ENCODE data around the gene VEPH1.
A peak's percentile ranks its signal among the peaks of the same experiment; 100 is the strongest.

The VEPH1 gene

DNA sequence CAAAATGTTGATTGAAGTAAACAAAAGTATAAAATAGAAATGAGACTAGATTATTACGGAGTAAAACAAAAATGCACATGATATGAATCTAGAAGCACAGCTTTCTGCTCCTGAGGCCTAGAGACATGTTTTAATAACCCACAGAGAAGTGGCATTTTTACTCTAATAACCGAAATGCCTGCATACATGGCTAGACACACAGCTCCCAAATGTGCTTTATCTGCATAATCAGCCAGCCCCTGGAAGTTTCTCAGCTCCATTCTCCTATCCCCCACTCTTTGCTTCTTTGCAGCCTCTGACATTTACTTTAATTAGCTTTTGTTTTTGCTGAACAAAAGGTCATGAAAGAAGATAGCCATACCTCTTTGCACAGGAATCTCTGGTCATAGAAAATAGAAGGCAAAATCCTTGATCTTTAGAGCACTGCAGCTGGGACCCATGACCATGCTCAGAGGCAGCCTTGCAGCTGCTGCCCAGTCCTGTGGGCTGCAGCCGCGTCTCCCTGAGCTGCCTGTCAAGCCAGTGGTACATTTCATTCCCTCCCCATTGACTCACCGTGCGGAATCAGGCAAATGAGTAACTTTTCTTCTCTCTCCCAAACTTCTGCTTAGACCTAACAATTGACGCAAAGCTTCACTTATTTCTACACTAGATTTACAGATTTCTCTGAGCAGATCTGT, at the start of gene VEPH1:
VEPH1 (minus strand) TSS at position 501 of the 680 bp plus-strand sequence. CDS start 8,067 bp downstream, outside the sequence.
- DNase-seq (ENCODE audit: low read depth, low spot score), result no peak
- POLR2A ChIA-PET, result no interaction called here
- no peak within 1 kb of the TSS for H3K4me3 ChIP-seq (ENCODE audit: low read depth, low read length)
- TF ChIP-seq, protein P1, sequence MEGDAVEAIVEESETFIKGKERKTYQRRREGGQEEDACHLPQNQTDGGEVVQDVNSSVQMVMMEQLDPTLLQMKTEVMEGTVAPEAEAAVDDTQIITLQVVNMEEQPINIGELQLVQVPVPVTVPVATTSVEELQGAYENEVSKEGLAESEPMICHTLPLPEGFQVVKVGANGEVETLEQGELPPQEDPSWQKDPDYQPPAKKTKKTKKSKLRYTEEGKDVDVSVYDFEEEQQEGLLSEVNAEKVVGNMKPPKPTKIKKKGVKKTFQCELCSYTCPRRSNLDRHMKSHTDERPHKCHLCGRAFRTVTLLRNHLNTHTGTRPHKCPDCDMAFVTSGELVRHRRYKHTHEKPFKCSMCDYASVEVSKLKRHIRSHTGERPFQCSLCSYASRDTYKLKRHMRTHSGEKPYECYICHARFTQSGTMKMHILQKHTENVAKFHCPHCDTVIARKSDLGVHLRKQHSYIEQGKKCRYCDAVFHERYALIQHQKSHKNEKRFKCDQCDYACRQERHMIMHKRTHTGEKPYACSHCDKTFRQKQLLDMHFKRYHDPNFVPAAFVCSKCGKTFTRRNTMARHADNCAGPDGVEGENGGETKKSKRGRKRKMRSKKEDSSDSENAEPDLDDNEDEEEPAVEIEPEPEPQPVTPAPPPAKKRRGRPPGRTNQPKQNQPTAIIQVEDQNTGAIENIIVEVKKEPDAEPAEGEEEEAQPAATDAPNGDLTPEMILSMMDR (IDR thresholded peaks at IDR 0.05; ENCODE audit: insufficient read depth, low read length, missing control alignments), result no peak
- CTCF ChIA-PET, result interaction anchor here (0.9 to 1.3 kb wide), 3 partner anchors 11 to 29 kb away, joined by 3 to 5 read pairs (median 4); no protein-coding TSS in a partner anchor

- TF ChIP-seq, protein P1 (IDR thresholded peaks at IDR 0.05; ENCODE audit: insufficient read depth, low read length, missing control alignments), result no peak
- CTCF ChIA-PET, result interaction anchor here (1.6 to 3.2 kb wide), 4 partner anchors 9 to 22 kb away, joined by 7 to 15 read pairs (median 10); no protein-coding TSS in a partner anchor
Measured at GRCh38 chr3:157551961-157552360, 48.7 kb upstream of the VEPH1 start.

GRCh38 chr3:157549498-157549897, 46.3 kb upstream of the VEPH1 start:
- DNase-seq (ENCODE audit: low read depth, low spot score), result no peak
- ChIA-PET POLR2A (no interaction called here), CTCF (no interaction called here)
- no peak overlapping the region for H3K4me3 ChIP-seq (ENCODE audit: low read depth, low read length)
- TF ChIP-seq, protein P1 (IDR thresholded peaks at IDR 0.05; ENCODE audit: insufficient read depth, low read length, missing control alignments), result no peak

More at GRCh38 chr3:157551961-157552360, 48.7 kb upstream of the VEPH1 start:
- no peak for DNase-seq (ENCODE audit: low read depth, low spot score)
- POLR2A ChIA-PET, result no interaction called here
- no peak overlapping the region for H3K4me3 ChIP-seq (ENCODE audit: low read depth, low read length)

- POLR2A ChIA-PET, result interaction anchor here (0.6 kb wide), 1 partner anchor 17 kb away, joined by 3 read pairs; no protein-coding TSS in a partner anchor
Measured at GRCh38 chr3:157544501-157545130, 41.4 kb upstream of the VEPH1 start.

DNA sequence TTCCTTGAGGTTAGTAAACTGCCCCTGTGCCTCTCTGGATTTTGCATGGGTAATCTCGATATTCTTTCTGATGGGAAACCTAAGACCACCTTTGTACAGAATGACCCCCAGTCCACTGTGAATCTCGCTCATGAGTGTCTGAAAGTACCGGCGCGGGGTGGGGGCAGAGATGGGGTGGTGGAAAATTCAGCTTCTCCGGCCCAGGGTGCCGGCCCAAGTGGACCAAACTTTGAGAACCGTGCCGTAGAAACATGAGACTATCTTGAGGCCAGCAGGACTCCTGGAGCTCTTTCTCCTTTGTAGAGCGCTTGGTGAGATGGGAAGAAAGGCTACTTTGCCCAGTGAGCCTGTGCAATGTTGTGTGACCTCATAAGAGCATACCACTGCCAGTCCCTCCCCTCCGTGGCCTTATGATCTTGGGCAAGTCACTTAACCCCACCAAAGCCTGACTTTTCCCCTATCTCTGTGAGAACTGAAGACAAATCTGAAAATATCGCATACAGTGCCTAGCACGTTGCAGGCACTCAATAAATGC, 40.4 kb upstream of the VEPH1 start:
- TF ChIP-seq, protein P1 (IDR thresholded peaks at IDR 0.05; ENCODE audit: insufficient read depth, low read length, missing control alignments), result no peak
- POLR2A ChIA-PET, result interaction anchor here (1.0 kb wide), 1 partner anchor 10 kb away, joined by 6 read pairs; no protein-coding TSS in a partner anchor
- peak overlapping the region; percentile 58 for H3K4me3 ChIP-seq (ENCODE audit: low read depth, low read length)
- no peak for DNase-seq (ENCODE audit: low read depth, low spot score)
- CTCF ChIA-PET, result interaction anchor here (1.1 to 8.4 kb wide), 6 partner anchors 8 to 339 kb away, joined by 3 to 111 read pairs (median 9); no protein-coding TSS in a partner anchor

More at GRCh38 chr3:157544501-157545130, 41.4 kb upstream of the VEPH1 start:
- CTCF ChIA-PET, result interaction anchor here (0.9 to 8.4 kb wide), 5 partner anchors 12 to 890 kb away, joined by 3 to 111 read pairs (median 6); no protein-coding TSS in a partner anchor
- H3K4me3 ChIP-seq (ENCODE audit: low read depth, low read length), result no peak overlapping the region
- DNase-seq (ENCODE audit: low read depth, low spot score), result no peak
- TF ChIP-seq, protein P1 (IDR thresholded peaks at IDR 0.05; ENCODE audit: insufficient read depth, low read length, missing control alignments), result no peak

All from AG04449 (cell line).